ENCODE results near the gene RAD23A.

RAD23A gene

DNA sequence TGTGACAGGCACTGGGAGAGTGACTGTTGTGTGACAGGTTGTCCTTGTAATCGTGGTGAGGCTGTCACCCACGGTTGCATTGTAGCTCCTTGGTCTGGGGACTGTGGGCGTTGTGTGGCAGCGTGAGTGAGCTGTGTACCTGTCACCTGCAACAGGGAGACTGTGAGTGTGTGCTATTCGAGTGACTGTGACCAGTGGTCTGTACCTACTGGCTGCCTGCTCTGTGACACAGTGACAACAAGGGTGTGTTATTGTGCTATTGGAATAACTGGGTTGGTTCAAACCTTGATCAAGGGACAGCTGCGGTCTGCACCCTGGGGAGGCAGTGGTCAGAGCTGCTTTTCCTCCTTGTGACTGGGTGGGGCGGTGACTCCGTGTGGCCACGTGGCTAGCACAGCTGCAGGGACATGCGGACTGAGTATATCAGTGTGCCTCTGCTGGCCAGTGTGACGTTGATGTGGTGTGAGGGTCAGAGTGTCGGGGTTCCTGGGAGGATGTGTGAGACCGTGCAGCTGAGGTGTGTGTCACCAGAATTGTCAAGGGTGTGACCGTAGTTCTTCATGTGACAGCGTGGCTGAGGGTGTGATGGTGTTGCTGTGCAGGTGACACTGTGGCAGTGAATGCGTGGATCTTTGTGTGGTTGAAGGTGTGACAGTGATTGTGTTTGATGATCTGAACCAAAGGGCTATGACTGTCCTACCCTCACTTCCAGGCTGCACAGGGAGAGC is 39.6 kb downstream of the RAD23A start:
- peak; percentile 15 for DNase-seq

DNA sequence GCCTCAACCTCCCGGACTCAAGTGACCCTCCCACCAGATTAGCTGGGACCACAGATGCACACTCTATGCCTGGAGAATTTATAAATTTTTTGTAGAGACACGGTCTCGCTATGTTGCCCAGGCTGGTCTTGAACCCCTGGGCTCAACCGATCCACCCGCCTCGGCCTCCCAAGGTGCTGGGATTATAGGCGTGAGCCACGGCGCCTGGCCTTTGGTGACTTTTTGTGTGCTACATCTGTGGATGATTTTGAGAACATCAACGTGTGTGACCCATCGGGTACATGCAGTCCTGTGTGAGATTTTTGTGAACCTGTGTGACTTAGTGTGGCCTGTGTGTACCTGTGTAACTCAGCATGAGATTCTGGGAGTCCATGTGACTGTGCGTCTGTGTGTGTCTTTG is 41.1 kb downstream of the RAD23A start:
- DNase-seq, result no peak

DNA sequence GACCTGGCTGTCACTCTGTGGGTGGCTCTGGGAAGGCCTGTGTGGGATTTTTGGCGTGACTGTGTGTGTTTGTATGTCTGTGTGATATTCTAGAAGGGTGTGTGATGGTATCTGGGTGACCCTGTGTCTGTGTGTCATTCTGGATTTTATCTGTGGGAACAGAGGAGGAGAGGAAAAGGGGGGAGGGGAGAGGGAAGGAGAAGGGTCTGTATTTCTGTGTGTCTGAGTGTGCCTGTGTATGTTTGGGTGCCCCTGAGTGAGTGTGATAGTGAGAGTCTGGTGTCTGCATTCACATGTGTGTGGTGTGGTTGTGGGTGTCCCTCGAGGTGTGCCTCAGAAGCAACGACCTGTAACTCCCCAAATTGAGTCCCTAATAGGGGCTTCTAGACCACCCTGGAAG is 41.5 kb downstream of the RAD23A start:
- no peak for DNase-seq

DNA sequence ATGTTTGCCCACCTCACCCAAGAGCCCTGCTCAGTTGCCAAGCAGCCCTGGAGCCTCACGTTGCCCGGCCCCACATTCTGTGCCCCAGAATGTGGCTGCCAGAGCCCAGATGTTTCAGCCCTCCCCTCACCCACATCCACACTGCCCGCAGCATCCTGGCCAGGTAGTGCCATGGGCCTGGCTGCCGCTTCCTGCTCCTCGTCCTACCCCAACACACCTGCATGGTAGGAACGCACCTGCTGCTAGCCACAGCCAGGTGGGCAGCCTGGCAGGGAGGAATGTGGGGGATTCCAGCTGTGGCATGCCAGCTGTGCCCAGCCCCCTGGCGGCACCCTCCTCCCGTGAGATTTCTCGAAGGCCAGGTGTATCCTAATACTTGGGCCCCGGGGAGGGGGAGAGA is 42.1 kb downstream of the RAD23A start:
- DNase-seq, result no peak

DNA sequence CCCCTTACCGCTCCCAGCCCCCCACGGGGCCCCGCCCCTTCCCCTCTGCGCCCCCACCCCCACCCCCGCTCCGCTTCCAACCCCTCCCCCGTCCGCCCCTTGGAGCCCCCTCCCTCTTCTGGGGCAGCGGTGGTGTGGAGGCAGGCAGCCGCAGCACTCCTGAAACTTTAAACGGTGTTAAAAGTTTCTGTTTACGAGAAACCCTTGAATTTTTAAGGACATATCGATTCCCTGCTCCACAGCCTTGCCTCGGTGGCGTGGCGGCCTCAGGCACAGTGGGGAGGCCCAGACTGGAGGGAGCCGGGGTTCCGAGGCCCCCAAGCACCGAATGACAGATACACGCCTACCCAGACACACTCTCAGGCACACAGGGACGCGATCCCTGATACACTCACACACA is 44.8 kb downstream of the RAD23A start:
- DNase-seq, result no peak

DNA sequence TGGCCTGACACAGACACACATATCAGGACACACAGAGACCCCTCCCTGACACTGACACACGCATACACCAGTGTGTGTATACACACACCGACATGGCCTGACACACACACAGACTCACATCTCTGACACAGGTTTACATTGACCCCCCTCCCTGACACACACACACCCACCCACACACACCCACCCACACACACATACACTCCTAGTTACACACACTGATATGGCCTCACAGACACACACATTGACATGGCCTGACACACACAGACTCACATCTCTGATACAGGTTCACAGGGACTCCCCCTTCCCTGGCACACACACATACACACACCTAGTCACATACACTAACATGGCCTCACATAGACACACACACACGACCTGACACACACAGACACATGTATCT is 45.2 kb downstream of the RAD23A start:
- no peak for DNase-seq

DNA sequence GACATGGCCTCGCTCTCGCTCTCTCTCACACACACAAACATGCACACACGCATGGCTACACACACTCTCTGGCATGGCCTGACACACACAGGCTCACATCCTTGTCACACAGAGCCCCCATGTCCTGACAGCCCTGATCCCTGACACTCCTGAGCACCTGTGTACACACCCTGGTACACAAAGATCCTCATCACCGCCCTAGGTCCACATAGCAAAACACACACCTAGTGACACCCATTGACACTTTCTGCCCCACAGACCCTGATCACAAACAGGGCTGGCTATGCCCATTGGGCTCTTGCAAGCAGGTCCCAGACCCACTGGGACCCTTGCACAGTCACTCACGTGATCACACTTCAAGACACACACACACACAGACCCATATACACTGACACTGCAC is 45.6 kb downstream of the RAD23A start:
- no peak for DNase-seq

DNA sequence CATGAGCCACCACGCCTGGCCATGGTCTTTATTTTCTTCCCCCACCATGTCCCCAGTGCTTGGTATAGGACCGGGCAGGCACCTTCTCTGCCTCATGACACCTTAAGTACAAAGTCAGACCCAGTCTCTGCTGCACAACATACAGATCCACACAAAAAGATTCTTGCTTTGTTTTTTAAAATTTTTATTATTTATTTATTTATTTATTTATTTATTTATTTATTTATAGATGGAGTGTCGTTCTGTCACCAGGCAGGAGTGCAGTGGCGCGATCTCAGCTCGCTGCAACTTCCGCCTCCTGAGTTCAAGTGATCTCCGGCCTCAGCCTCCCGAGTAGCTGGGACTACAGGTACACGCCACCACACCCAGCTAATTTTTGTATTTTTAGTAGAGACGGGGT is 47.1 kb downstream of the RAD23A start:
- DNase-seq, result no peak

DNA sequence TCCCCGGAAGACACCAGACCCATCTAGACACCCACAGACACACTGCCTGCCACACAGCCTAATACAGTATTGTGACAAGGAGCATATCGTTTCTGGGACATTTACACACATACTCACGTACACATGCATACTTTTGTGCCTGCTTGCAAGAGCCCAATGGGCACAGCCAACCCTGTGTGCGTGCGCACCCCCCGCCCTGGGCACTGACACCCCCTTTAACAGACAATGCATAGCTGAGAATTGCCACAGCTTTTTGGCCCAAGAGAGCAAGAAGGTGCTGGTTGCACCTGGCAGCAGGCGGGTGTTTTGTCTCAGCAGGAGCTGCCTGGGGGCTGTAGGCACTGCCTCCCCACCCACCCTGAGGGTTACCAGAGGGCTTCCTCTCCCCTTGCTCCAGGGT is 47.9 kb downstream of the RAD23A start:
- DNase-seq, result no peak

DNA sequence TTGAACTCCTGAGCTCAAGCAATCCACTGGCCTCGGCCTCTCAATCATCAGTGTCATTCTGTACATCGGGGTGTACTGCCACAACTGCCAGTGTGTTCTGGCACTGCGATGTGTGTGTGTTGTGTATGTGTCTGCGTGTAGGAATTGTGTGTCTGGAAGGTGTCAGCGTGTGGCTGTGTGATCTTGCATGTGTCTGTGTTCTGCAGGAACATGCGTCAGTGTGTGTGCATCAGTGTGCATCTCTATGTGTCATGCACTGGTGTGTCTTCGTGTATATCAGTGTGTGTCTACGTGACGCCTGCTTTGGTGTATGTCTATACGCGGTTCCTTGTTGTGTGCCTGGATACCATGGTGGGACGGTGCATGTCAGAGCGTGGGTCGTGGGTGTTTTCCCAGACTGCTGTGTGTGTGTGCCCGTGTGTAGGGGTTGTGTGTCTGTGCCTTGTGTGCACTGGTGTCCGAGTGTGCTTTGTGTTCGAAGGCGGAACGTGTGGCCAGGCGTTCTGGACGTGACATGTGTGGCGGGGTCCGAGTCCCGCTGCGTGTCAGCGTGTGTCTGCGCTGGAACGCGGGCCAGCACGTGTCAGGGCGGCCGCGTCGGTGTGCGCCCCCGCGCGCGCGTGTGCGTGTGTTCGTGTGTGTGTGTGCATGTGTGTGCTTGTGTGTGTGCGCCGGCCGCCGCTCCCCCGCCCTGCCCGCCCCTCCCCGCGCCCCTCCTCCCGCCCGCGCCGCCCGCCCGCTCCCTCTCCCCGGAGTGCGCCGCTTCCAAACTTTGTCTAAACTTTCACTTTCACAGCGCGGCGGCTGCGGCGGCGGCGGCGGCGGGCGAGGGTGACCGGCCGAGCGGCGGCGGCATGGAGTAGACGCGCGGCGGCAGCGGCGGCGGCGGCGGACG is 49.3 kb downstream of the RAD23A start, which contains the start of gene NFIX:
Gene NFIX (plus strand): TSS at position 775 of the 895 bp plus-strand sequence. CDS start 363 bp downstream, outside the sequence.
- peak; percentile 77 for DNase-seq

DNA sequence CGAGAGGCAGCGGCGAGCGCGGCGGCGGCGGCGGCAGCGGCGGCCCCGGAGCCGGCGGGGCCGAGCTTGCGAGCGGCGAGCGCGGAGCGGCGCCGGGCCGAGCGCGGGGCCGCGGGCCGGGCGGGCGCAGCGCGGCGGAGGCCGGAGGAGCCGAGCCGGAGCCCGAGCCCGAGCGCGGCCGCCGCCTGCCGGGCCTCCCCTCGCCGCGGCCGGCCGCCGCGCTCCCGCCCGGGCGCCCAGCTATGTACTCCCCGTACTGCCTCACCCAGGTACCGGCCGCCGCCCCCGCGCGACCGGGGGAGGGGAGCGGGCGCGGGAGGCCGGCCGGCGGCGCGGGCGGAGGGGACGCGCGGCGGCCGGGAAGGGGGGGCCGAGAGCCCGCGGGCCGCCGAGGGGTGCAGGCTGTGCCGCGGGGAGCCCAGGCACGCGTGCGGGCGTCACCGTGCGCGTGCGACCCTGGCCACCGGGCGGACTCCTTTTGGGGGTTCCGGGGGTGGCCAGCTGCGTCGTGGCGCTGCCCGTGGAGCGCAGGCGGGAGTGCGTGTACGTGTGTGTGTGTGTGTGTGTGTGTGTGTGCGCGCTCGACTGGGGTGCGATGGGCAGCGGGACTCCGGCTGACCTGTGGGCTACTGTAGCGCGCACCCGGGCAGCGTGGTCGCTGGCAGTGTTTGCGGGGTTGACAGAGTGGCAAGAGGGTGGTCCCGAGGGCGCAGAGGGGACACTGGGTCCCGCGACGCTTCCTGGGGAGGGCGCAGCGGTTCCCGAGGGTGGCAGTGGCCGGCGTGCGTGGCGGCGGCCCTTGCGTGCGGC is 50.1 kb downstream of the RAD23A start:
- no peak for DNase-seq

DNA sequence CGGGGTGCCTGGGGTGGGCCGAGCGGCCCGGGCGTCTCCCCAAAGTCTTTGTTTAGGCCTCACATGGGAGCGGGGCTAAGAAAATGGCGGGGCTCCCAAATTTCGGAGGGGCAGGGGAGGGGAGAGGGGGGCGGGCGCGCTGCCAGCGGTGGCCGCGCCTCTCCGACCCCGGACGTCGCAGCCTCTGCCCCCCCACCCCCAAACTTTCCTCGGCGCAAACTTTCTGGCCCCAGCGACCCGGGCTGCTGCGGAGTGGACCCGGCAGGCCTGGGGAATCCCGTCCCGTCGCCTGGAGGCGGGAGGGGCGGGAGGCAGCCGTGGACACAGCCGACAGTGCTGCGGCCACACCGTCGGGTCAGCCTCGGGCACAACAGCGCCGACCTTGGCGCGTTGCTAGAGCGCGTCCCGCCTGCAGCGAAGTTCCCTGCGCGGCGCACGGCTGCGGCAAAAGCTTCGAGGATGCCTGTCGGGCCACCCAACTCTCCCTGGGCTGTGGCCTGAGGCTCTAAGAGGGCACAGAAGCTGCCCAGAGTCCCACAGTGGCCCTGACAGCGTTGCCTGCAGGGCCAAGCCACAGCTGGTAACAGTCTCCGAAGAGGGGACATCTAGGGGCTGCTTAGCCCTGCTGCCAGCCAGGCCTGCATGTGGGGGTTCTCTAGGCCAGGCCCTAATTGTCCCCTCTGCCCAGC is 50.9 kb downstream of the RAD23A start:
- DNase-seq, result no peak

DNA sequence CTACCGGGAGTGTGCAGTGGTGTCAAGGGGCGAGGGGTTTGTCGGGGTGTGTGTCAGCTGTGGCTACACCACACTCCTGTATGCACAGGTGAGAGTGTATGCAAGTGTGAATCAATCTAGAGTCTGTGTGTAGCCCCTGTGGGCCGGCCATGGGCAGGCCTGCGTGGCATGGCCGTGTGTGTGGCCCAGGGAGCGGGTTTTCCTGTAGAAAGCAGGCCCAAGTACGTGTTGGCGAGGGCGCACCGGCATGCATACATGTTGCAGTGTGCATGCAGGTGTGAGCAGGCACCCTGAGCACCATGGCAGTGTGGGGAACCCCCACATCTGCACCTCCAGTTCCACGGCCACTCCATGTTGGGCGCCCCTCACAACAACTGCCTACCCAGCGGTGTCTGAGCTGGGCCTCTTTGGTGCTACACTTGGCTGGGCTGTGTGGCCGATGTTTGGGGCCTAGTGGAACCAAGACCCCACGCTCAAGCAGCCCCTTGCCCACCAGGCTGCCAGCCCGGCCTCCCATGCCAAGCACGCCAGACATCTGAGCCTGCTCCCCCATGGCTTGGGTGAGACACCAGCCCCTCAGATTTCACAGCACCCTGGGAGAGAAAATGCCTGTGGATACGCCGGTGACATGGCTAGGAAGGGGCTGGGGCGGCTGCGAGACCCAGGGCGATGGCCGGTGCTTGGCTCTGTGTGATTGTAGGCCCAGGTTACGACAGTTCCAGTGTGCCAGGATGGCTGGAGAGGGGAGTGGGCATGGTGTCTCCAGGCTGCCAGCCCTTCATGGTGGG is 51.7 kb downstream of the RAD23A start:
- no peak for DNase-seq

DNA sequence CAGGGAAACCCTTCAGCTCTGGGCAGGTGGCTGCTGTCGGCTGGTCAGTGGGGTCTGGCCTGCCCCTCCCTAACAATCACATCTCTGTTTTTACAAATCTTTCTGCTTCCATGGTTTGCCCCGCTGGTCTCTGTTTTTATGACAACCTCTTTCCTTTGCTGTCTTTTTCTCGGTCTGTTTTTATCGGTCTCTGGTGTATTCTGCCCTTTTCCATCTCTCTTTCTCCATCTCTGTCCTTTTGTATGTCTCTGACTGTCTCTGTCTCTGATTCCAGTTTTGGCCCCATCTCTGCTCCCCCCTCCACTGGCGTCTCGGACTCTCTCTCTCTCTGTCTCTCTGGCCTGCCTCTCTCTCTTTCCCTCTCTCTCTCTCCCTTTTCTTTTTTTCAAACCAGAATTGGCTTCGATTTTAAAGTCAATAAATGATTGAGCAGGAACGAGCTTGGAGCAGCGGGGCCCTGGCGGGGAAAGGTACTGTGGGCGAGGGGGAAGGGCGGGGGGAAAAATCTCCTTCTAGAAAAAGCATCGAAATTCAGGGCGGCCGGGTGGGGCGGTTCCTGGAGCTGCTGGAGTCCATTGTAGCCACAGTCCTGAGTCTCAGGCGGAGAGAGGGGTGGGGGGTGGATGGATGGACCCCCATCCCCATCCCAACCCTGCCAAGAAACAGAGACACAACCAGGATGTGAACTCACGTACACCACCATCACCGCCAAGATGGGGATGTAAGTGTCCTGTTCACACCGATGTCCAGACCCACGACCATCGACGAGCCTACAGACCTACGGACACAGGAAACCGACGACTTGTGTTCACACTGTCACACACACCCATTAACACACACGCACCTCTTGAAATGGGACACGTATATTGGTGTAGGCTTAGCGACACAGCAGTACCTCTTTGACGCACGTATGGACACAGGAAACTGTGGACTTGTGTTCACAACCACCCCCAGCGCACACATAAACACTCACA is 52.6 kb downstream of the RAD23A start:
- DNase-seq, result no peak

DNA sequence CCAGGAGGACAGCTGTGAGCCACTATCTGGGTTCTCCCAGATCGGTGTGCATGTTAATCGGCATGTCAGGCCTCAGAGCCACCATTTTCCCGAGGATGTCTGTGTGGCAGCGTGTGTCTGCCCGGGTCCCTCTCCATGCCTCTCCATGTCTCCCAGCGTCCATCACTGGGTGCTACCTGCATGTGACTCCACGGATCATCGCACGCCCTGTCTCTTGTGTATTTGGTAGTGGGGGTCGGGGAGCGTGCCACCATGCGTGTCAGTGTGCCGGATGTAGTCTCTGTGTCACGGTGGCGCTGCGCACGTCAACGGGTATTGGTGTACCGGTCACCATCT is 55.5 kb downstream of the RAD23A start:
- DNase-seq, result no peak

DNA sequence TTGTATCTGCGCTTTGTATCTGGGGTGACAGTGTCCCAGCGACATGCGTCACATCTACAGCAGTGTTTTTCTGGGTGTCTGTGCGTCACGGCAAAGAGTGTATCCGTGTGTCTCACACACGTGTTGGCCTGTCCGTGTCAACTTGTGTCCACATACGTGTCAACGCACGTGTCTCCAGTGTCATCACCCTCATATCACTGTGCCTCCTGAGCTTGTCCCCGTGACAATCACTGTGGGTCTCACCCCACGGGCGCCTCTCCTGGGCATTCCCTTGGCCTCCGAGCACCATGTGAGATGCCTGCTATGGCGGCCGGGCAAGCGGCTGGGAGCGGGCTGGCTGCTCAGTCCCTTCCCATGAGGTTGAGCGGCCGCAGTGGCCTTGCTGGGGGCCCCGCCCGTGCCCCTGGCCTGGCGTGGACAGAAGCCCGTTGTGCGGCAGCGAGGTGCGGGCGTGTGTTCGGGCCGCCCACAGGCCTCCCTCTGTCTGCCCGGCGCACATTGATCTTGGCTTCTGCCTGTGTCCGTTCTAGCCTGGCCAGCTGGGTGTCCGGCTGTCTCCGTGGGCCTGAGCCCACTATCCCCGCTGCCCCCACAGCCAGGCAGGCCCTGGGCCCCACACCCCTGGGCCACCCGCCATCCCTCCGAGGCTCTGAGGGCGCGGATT is 56.0 kb downstream of the RAD23A start:
- DNase-seq, result no peak

DNA sequence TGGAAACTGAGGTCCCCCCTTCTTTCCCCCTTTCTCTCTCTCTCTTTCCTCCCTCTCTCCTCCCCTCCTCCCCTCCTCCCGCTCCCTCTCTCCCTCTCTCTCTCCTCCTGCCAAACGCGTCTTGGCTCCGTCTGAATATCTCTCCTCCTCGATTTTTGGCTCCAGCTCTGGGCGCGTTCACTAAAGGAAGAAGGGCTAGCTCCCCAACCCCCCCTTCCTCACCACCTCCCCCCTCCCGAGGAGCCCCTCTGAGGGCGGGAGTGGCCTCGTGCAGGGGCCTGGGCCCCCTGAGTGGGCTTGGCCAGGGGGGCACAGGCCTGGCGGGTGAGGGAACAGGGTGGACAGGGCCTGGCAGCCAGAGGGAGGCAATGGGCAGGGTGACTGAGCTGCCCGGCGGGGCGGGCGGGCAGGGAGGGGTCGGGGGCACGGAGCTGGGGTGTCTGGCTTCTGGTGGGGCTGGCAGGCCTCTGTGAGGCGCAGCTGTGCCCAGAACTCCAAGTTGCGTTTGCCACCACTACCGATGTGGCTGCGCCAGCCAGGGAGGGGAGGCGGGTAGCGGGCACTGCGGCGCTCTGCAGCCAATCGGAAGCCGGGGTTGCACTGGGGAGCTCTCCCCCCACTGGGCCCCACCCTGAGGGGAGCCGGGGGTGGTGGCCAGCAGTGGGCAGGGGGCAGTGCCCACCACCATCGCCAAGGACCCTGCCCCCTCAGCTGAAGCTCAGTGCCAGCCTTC is 56.7 kb downstream of the RAD23A start:
- no peak for DNase-seq

DNA sequence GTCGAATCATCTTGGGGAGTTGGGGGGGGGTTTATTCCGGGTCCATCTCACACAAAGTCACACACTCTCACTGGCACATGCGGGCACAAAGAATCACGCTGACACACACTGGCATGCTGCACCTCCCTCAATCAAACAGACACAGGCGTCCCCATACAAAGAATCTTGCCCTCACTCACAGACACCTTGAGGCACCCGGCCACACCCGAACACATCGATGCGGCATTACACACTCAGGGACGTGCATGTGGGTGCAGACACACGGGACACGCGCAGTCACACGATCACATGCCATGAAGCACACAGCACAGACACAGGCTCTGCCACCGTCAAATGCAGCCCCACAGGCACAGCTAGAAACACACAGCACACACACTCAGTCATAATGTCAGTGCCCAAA is 57.4 kb downstream of the RAD23A start:
- DNase-seq, result no peak

All from suppressor macrophage treated with lipopolysaccharide for 4 hours (primary cell).